ENCODE measurements around the gene NPIPA7.
"Not testable (repeated sequence)": the region's sequence is repeated elsewhere in the genome, so short reads cannot be mapped to it uniquely, and the experiment has no call there.

DNA sequence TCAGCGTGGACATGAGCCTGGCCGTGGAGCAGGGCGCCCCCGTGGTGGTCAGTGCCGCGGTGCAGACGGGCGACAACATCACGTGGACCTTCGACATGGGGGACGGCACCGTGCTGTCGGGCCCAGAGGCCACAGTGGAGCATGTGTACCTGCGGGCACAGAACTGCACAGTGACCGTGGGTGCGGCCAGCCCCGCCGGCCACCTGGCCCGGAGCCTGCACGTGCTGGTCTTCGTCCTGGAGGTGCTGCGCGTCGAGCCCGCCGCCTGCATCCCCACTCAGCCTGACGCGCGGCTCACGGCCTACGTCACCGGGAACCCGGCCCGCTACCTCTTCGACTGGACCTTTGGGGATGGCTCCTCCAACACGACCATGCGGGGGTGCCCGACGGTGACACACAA lies 14.8 kb upstream of the NPIPA7 start:
- not testable (repeated sequence) for TF ChIP-seq CTCF (IDR thresholded peaks at IDR 0.05; ENCODE audit: extremely low read depth in 1 of 2, insufficient read depth in 1 of 2, low read depth in 1 of 2, low read length in 2 of 2); POLR2A (IDR thresholded peaks at IDR 0.05; ENCODE audit: low read depth, low read length); MAX (IDR thresholded peaks at IDR 0.05; ENCODE audit: insufficient read depth, insufficient read length); POLR2AphosphoS5 (IDR thresholded peaks at IDR 0.05; ENCODE audit: insufficient read depth, low read depth, low read length)

All from endothelial cell of umbilical vein (primary cell).